H54 (cell line): ENCODE results near the gene ABCC2.
"Not testable (repeated sequence)": the region's sequence is repeated elsewhere in the genome, so short reads cannot be mapped to it uniquely, and the experiment has no call there.

Experiments
- DNase-seq: peaks from one replicate; pipeline ENCODE4 v3.0.0; 2011; ENCODE audit warnings: low spot score, mixed read lengths; ENCODE audit not compliant: insufficient read length
- FAIRE-seq: peaks from 3 replicates; lab custom pipeline; 2011; peaks lifted over from hg19 to GRCh38; lab: Jason Lieb, UNC
- POLR2A ChIP-seq: IDR thresholded peaks from 2 replicates; pipeline ENCODE4 v1.6.1; 2011; ENCODE audit warnings: low read depth, mild to moderate bottlenecking, low read length

ABCC2 gene

GRCh38 chr10:99812177-99812576 lies 29.7 kb downstream of the ABCC2 start:
- FAIRE-seq = no peak
- TF ChIP-seq POLR2A = no peak
- DNase-seq = no peak

- FAIRE-seq (no peak), DNase-seq (no peak)
- TF ChIP-seq POLR2A = no peak
These were observed 31.7 kb downstream of the ABCC2 start for GRCh38 chr10:99814143-99814542.

- DNase-seq (no peak), FAIRE-seq (no peak)
- TF ChIP-seq POLR2A = no peak
These were observed 33.2 kb downstream of the ABCC2 start for GRCh38 chr10:99815621-99816020.

- FAIRE-seq (no peak), DNase-seq (no peak)
- no peak for TF ChIP-seq POLR2A
These were observed 45.5 kb downstream of the ABCC2 start for GRCh38 chr10:99827936-99828335.

- FAIRE-seq = no peak
- TF ChIP-seq POLR2A = no peak
- no peak for DNase-seq
These were observed 46.0 kb downstream of the ABCC2 start for GRCh38 chr10:99828464-99828863.

GRCh38 chr10:99832439-99832838 lies 50.0 kb downstream of the ABCC2 start:
- no peak for TF ChIP-seq POLR2A
- FAIRE-seq (no peak), DNase-seq (no peak)

- TF ChIP-seq POLR2A = no peak
- DNase-seq = peak; percentile 89
- FAIRE-seq = no peak
These were observed 52.0 kb downstream of the ABCC2 start for GRCh38 chr10:99834410-99834809.

GRCh38 chr10:99835947-99836346 lies 53.5 kb downstream of the ABCC2 start:
- no peak for DNase-seq
- TF ChIP-seq POLR2A = no peak

GRCh38 chr10:99836711-99837110 lies 54.3 kb downstream of the ABCC2 start:
- no peak for FAIRE-seq
- no peak for DNase-seq
- TF ChIP-seq POLR2A = no peak

More at GRCh38 chr10:99835947-99836346, 53.5 kb downstream of the ABCC2 start:
- FAIRE-seq = no peak

GRCh38 chr10:99840859-99841258 lies 58.4 kb downstream of the ABCC2 start:
- not testable (repeated sequence) for FAIRE-seq, DNase-seq

GRCh38 chr10:99841746-99842145 lies 59.3 kb downstream of the ABCC2 start:
- no peak for TF ChIP-seq POLR2A

GRCh38 chr10:99843310-99843709 lies 60.9 kb downstream of the ABCC2 start:
- no peak for TF ChIP-seq POLR2A
- DNase-seq = no peak
- no peak for FAIRE-seq

More at GRCh38 chr10:99841746-99842145, 59.3 kb downstream of the ABCC2 start:
- FAIRE-seq (no peak), DNase-seq (no peak)

GRCh38 chr10:99844433-99844955 lies 62.1 kb downstream of the ABCC2 start:
- TF ChIP-seq POLR2A = no peak
- DNase-seq (no peak), FAIRE-seq (no peak)

GRCh38 chr10:99845837-99846382 lies 63.5 kb downstream of the ABCC2 start:
- no peak for FAIRE-seq
- DNase-seq = no peak

GRCh38 chr10:99849057-99849456 lies 66.6 kb downstream of the ABCC2 start:
- DNase-seq (no peak), FAIRE-seq (no peak)
- TF ChIP-seq POLR2A = no peak

More at GRCh38 chr10:99845837-99846382, 63.5 kb downstream of the ABCC2 start:
- TF ChIP-seq POLR2A = no peak

- no peak for TF ChIP-seq POLR2A
- FAIRE-seq = no peak
- no peak for DNase-seq
These were observed 67.1 kb downstream of the ABCC2 start for GRCh38 chr10:99849536-99849935.
